KMS-11 (cell line): ENCODE measurements around the gene CDHR1.

Experiments used
- H2AFZ ChIP-seq: fragments of 200-600 bp; sonication (generic); 2 replicates; pipeline ENCODE4 v1.6.1; 2016; ENCODE audit warnings: antibody characterized with exemption, mixed run types, low read depth
- H3K27ac ChIP-seq: fragments of 200-600 bp; sonication (generic); 2 replicates; pipeline ENCODE4 v1.6.1; 2016; ENCODE audit warnings: mild to moderate bottlenecking, mixed run types
- H3K27me3 ChIP-seq: fragments of 200-600 bp; sonication (generic); 2 replicates; pipeline ENCODE4 v1.6.1; 2017; ENCODE audit warnings: mild to moderate bottlenecking, low read depth, mixed run types, moderate library complexity; ENCODE audit not compliant: insufficient read depth
- H3K36me3 ChIP-seq: fragments of 200-600 bp; sonication (generic); 2 replicates; pipeline ENCODE4 v1.6.1; 2017; ENCODE audit warnings: mild to moderate bottlenecking, mixed run types; ENCODE audit not compliant: insufficient read depth
- H3K4me1 ChIP-seq: fragments of 200-600 bp; sonication (generic); 2 replicates; pipeline ENCODE4 v1.6.1; 2016; ENCODE audit warnings: mild to moderate bottlenecking, low read depth, mixed run types; ENCODE audit not compliant: poor library complexity, severe bottlenecking
- H3K4me2 ChIP-seq: fragments of 200-600 bp; sonication (generic); 2 replicates; pipeline ENCODE4 v1.7.0; 2016; ENCODE audit warnings: mild to moderate bottlenecking, mixed run types
- H3K4me3 ChIP-seq: fragments of 200-600 bp; sonication (generic); IDR thresholded peaks from 2 replicates; pipeline ENCODE4 v1.6.1; 2017; ENCODE audit warnings: low read depth, low read length, mixed read lengths; ENCODE audit not compliant: insufficient read depth
- H3K79me2 ChIP-seq: fragments of 200-600 bp; sonication (generic); 2 replicates; pipeline ENCODE4 v1.6.1; 2016; ENCODE audit warnings: low read depth, mixed run types; ENCODE audit not compliant: insufficient read depth
- H3K9ac ChIP-seq: fragments of 200-600 bp; sonication (generic); 2 replicates; pipeline ENCODE4 v1.6.1; 2016; ENCODE audit warnings: mild to moderate bottlenecking, mixed run types
- H4K20me1 ChIP-seq: fragments of 200-600 bp; sonication (generic); 2 replicates; pipeline ENCODE4 v1.6.1; 2016; ENCODE audit warnings: mild to moderate bottlenecking, mixed run types; ENCODE audit not compliant: insufficient read depth
- CTCF ChIP-seq: fragments of 200-600 bp; sonication (generic); conservative IDR thresholded peaks from 2 replicates; pipeline ENCODE4 v1.6.1; 2017; ENCODE audit warnings: low read depth, mild to moderate bottlenecking, antibody characterized with exemption, low read length, moderate library complexity, mixed read lengths

Gene CDHR1

GRCh38 chr10:84158550-84158949 lies 35.8 kb upstream of the CDHR1 start:
- H3K27ac ChIP-seq, result no peak overlapping the region
- H3K79me2 ChIP-seq, result no peaks in the 10 kb centered on the region
- no peaks in the 10 kb centered on the region; the same call in 1 of the 2 replicates for H3K36me3 ChIP-seq
- H2AFZ ChIP-seq, result no peak overlapping the region
- H4K20me1 ChIP-seq, result no peaks in the 10 kb centered on the region
- H3K9ac ChIP-seq, result no peak overlapping the region
- H3K4me3 ChIP-seq, result no peak overlapping the region
- H3K4me2 ChIP-seq, result no peak overlapping the region
- no peaks in the 10 kb centered on the region for H3K4me1 ChIP-seq
- no peaks in the 10 kb centered on the region for H3K27me3 ChIP-seq
- no peak for TF ChIP-seq CTCF

GRCh38 chr10:84159076-84159685 lies 35.2 kb upstream of the CDHR1 start:
- H3K4me2 ChIP-seq, result no peak overlapping the region
- no peak overlapping the region for H3K4me3 ChIP-seq
- no peaks in the 10 kb centered on the region; the same call in 1 of the 2 replicates for H3K36me3 ChIP-seq
- no peak overlapping the region for H3K9ac ChIP-seq
- no peaks in the 10 kb centered on the region for H4K20me1 ChIP-seq
- H3K4me1 ChIP-seq, result no peaks in the 10 kb centered on the region
- no peaks in the 10 kb centered on the region for H3K27me3 ChIP-seq
- H3K27ac ChIP-seq, result no peak overlapping the region
- no peaks in the 10 kb centered on the region for H3K79me2 ChIP-seq
- TF ChIP-seq CTCF, result no peak
- H2AFZ ChIP-seq, result no peak overlapping the region

- Histone ChIP-seq H4K20me1 (no peaks in the 10 kb centered on the region), H3K27me3 (no peaks in the 10 kb centered on the region), H3K27ac (no peak overlapping the region), H3K9ac (no peak overlapping the region), H3K4me3 (no peak overlapping the region), H3K79me2 (no peaks in the 10 kb centered on the region), H3K4me1 (no peaks in the 10 kb centered on the region), H2AFZ (no peak overlapping the region), H3K36me3 (no peaks in the 10 kb centered on the region), H3K4me2 (no peak overlapping the region)
- no peak for TF ChIP-seq CTCF
Measured at GRCh38 chr10:84160663-84161362, 33.5 kb upstream of the CDHR1 start.

GRCh38 chr10:84163996-84164395 lies 30.3 kb upstream of the CDHR1 start:
- H3K27ac ChIP-seq, result no peak overlapping the region
- H2AFZ ChIP-seq, result no peak overlapping the region
- no peaks in the 10 kb centered on the region for H3K4me1 ChIP-seq
- no peaks in the 10 kb centered on the region for H3K36me3 ChIP-seq
- no peak overlapping the region for H3K4me3 ChIP-seq
- H3K4me2 ChIP-seq, result no peak overlapping the region
- H3K79me2 ChIP-seq, result no peaks in the 10 kb centered on the region
- no peak overlapping the region for H3K9ac ChIP-seq
- H3K27me3 ChIP-seq, result no peaks in the 10 kb centered on the region
- no peaks in the 10 kb centered on the region for H4K20me1 ChIP-seq
- TF ChIP-seq CTCF, result no peak
